ENCODE results near the gene MRPS2. TPM values are rescaled to one million over a fixed set of nuclear protein-coding genes. Genes with fewer than 3 reads are reported as not detected.
"Not testable (repeated sequence)": the region's sequence is repeated elsewhere in the genome, so short reads cannot be mapped to it uniquely, and the experiment has no call there.

MRPS2 gene
- total RNA-seq, 1 experiment from 2014 or later: 62.4 TPM

DNA sequence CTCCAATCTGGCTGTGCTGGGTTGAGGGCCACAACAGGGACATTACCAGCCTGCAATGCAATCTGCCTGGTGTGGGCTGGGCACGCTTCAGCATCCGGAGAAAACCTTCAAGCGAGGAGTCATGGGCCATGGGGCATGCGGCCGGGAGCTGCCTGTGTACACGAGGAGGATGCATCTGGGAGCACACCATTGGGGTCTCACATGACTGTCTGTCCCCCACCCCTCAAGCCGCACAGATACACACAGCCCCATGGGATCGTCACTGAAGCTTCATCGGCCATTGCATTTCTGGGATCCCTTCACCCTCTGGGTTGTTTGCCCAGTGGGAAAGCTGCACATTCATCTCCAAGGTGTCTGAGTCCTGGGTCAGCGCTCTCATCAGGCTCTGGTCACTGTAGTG, 30.6 kb downstream of the MRPS2 start:
- Histone ChIP-seq H2AFZ (ENCODE audit: low read length) (no peak overlapping the region), H3K9me2 (replicated peaks; ENCODE audit: low read length) (no peaks in the 10 kb centered on the region)

GRCh38 chr9:135533113-135533512, 32.6 kb downstream of the MRPS2 start:
- Histone ChIP-seq H3K27ac (ENCODE audit: low read length) (no peak overlapping the region), H3K9ac (ENCODE audit: low read length) (no peak overlapping the region), H3K27me3 (ENCODE audit: low read length) (peaks cover 6% of the 10 kb centered on the region), H3K9me3 (ENCODE audit: low read length) (no peaks in the 10 kb centered on the region), H2AFZ (ENCODE audit: low read length) (no peak overlapping the region), H4K20me1 (ENCODE audit: low read length) (no peaks in the 10 kb centered on the region), H3K4me1 (ENCODE audit: insufficient read depth, low read length) (no peaks in the 10 kb centered on the region), H3K4me3 (ENCODE audit: low read length) (no peak overlapping the region), H3K4me2 (ENCODE audit: low read length) (no peak overlapping the region), H3K9me2 (replicated peaks; ENCODE audit: low read length) (no peaks in the 10 kb centered on the region), H3K36me3 (ENCODE audit: low read depth, low read length) (no peaks in the 10 kb centered on the region), H3K79me2 (ENCODE audit: low read length) (no peaks in the 10 kb centered on the region), H3F3A (ENCODE audit: low read length, unreplicated experiment) (no peaks in the 10 kb centered on the region)
- DNase-seq (no peak), ATAC-seq (no peak; the same call in 1 of the 2 replicates)
- TF ChIP-seq EZH2 (IDR thresholded peaks at IDR 0.05; ENCODE audit: low read length, unreplicated experiment) (no peak), EZH2phosphoT487 (IDR thresholded peaks at IDR 0.05; ENCODE audit: borderline replicate concordance, low read length) (no peak), CTCF (conservative IDR thresholded peaks at IDR 0.05; ENCODE audit: low read depth, low read length) (no peak)
- CTCF ChIA-PET: no interaction called here
- intact Hi-C loops (cut with micrococcal nuclease): no loop called here
- POLR2A ChIA-PET (ENCODE audit: unreplicated experiment): no interaction called here
- BruUV-seq (replicated peaks): no TSS peak

More for the DNA sequence above, 30.6 kb downstream of the MRPS2 start:
- no peaks in the 10 kb centered on the region for H3K4me1 ChIP-seq (ENCODE audit: insufficient read depth, low read length)
- no peak for TF ChIP-seq EZH2phosphoT487 (IDR thresholded peaks at IDR 0.05; ENCODE audit: borderline replicate concordance, low read length)
- TF ChIP-seq EZH2 (IDR thresholded peaks at IDR 0.05; ENCODE audit: low read length, unreplicated experiment): no peak
- no peak for TF ChIP-seq CTCF (conservative IDR thresholded peaks at IDR 0.05; ENCODE audit: low read depth, low read length)
- no peaks in the 10 kb centered on the region for H3K79me2 ChIP-seq (ENCODE audit: low read length)
- no peak overlapping the region for H3K27ac ChIP-seq (ENCODE audit: low read length)
- no peaks in the 10 kb centered on the region for H3F3A ChIP-seq (ENCODE audit: low read length, unreplicated experiment)
- no peaks in the 10 kb centered on the region for H3K36me3 ChIP-seq (ENCODE audit: low read depth, low read length)
- H3K9me3 ChIP-seq (ENCODE audit: low read length): no peaks in the 10 kb centered on the region
- H3K27me3 ChIP-seq (ENCODE audit: low read length): no peaks in the 10 kb centered on the region
- BruUV-seq (replicated peaks): no TSS peak
- H3K4me3 ChIP-seq (ENCODE audit: low read length): no peak overlapping the region
- no peak overlapping the region for H3K4me2 ChIP-seq (ENCODE audit: low read length)
- ATAC-seq (no peak), DNase-seq (no peak)
- H3K9ac ChIP-seq (ENCODE audit: low read length): no peak overlapping the region
- CTCF ChIA-PET: no interaction called here
- POLR2A ChIA-PET (ENCODE audit: unreplicated experiment): no interaction called here
- intact Hi-C loops (cut with micrococcal nuclease): no loop called here
- H4K20me1 ChIP-seq (ENCODE audit: low read length): no peaks in the 10 kb centered on the region

DNA sequence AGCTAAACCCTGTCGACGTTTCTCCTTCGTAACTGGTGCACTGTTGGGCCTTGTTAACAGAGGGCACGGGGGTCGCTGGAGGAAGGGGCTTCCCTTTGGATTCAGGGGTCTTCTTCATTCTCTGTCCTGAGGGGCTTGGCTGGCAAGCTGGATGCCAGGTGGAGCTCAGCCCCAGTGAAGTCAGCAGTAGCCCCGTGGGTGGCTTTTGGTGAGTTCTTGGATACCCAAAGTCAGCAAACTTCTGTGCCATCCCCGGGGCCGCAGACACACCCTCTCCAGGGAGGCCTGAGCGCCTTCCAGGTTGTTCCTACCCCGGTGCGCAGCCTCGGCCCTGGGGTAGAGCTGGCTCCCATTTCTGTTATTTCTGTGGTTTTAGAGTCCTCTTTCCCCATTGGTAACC, 33.2 kb downstream of the MRPS2 start:
- no peaks in the 10 kb centered on the region for H3K79me2 ChIP-seq (ENCODE audit: low read length)
- TF ChIP-seq EZH2phosphoT487 (IDR thresholded peaks at IDR 0.05; ENCODE audit: borderline replicate concordance, low read length): no peak
- no peak for TF ChIP-seq CTCF (conservative IDR thresholded peaks at IDR 0.05; ENCODE audit: low read depth, low read length)
- no peak for TF ChIP-seq EZH2 (IDR thresholded peaks at IDR 0.05; ENCODE audit: low read length, unreplicated experiment)
- H3K4me3 ChIP-seq (ENCODE audit: low read length): no peak overlapping the region
- DNase-seq (no peak), ATAC-seq (no peak)
- no peak overlapping the region for H2AFZ ChIP-seq (ENCODE audit: low read length)
- no peaks in the 10 kb centered on the region for H3K4me1 ChIP-seq (ENCODE audit: insufficient read depth, low read length)
- no peaks in the 10 kb centered on the region for H3F3A ChIP-seq (ENCODE audit: low read length, unreplicated experiment)
- intact Hi-C loops (cut with micrococcal nuclease): no loop called here
- H4K20me1 ChIP-seq (ENCODE audit: low read length): no peaks in the 10 kb centered on the region
- no peak overlapping the region for H3K9ac ChIP-seq (ENCODE audit: low read length)
- ChIA-PET POLR2A (ENCODE audit: unreplicated experiment) (no interaction called here), CTCF (no interaction called here)
- H3K9me3 ChIP-seq (ENCODE audit: low read length): no peaks in the 10 kb centered on the region
- H3K36me3 ChIP-seq (ENCODE audit: low read depth, low read length): no peaks in the 10 kb centered on the region
- no peak overlapping the region for H3K4me2 ChIP-seq (ENCODE audit: low read length)
- no TSS peak for BruUV-seq (replicated peaks)
- H3K9me2 ChIP-seq (replicated peaks; ENCODE audit: low read length): no peaks in the 10 kb centered on the region
- H3K27ac ChIP-seq (ENCODE audit: low read length): no peak overlapping the region
- peaks cover 11% of the 10 kb centered on the region for H3K27me3 ChIP-seq (ENCODE audit: low read length)

DNA sequence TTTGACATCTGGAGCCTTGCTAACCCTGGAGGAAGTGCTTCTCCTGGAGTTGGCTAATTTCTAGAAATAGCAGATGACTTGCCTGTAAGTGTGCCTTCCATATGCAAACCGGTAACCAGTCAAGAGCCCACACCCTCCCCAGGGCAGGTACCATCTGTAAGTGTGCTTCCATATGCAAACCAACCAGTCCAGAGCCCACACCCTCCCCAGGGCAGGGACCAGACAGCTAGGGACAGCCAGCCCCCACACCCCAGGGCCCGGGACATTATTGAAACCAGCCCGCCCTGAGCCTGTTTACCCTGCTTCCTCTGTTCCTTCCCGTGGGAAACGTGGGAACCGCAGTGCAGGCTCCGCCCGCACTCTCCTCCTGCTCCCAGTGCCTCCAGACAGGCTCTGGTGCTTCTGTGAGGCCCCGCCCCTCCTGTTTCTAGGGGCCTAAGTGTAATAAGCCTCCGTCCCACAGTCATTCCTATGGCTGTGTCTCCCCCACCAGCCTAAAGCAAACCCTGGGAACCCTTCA, 33.8 kb downstream of the MRPS2 start:
- not testable (repeated sequence) for BruUV-seq (replicated peaks)

More for the DNA sequence above, 33.8 kb downstream of the MRPS2 start:
- H3K9ac ChIP-seq (ENCODE audit: low read length); POLR2A ChIA-PET (ENCODE audit: unreplicated experiment); CTCF ChIA-PET; H4K20me1 ChIP-seq (ENCODE audit: low read length); DNase-seq; H3K4me3 ChIP-seq (ENCODE audit: low read length); H3K36me3 ChIP-seq (ENCODE audit: low read depth, low read length); H3K4me2 ChIP-seq (ENCODE audit: low read length); H3K9me3 ChIP-seq (ENCODE audit: low read length); H3K4me1 ChIP-seq (ENCODE audit: insufficient read depth, low read length); H3K79me2 ChIP-seq (ENCODE audit: low read length); H3F3A ChIP-seq (ENCODE audit: low read length, unreplicated experiment); H3K9me2 ChIP-seq (replicated peaks; ENCODE audit: low read length); H2AFZ ChIP-seq (ENCODE audit: low read length); H3K27ac ChIP-seq (ENCODE audit: low read length); ATAC-seq; intact Hi-C loops (cut with micrococcal nuclease): not testable (repeated sequence)
- H3K27me3 ChIP-seq (ENCODE audit: low read length): peaks cover 17% of the 10 kb centered on the region
